Heart left ventricle (tissue), 13 donors: Measurements from ENCODE around the gene PROSER2.

Experiments used
- CTCF ChIP-seq, 12 donors: fragments of 200-600 bp; sonication (generic) in 4 of 12; IDR thresholded peaks; one replicate each; pipeline versions ENCODE4 v1.5.0 to v1.8.0; 2018 to 2022; ENCODE audit warnings: antibody characterized with exemption in 12 of 12, mild to moderate bottlenecking in 5 of 12
- POLR2A ChIP-seq, 2 donors: fragments of 450-650 bp; IDR thresholded peaks; one replicate each; pipeline ENCODE4 v1.6.1; 2017; ENCODE audit warnings: antibody characterized with exemption in 2 of 2, mild to moderate bottlenecking in 2 of 2, moderate library complexity in 2 of 2
- donor health status: ischemic (EF 13 %, LVEDD 7.1; RV severe dilation, severe dysfunction).
- donor health status: DM: no; HTN: yes; CAD: no.
- donor health status: DM: no; HTN: no; CAD: no.
- donor health status: ischemic (EF 25% LVEDD 6.9; RV normal size, moderate dysfunction).
- donor health status: ischemic (EF 25% LVEDD 5.7; RV mildly dilated, moderate dysfunction).
- donor health status: ischemic (EF 35%, LVEDD 5.7; RV mildly dilated, moderate dysfunction).
- donor health status: nonischemic (EF 11% LVEDD 7.7; RV severe dilation, severe dysfunction).
- donor health status: DM: yes; HTN: yes; CAD: no.
- donor health status: PGD.
- donor health status: ischemic (EF 29% LVEDD 5.4; RV normal size, mild dysfunction).
- donor health status: nonischemic (EF 23%, LVEDD 6.1; RV moderate dilation, normal function).

DNA sequence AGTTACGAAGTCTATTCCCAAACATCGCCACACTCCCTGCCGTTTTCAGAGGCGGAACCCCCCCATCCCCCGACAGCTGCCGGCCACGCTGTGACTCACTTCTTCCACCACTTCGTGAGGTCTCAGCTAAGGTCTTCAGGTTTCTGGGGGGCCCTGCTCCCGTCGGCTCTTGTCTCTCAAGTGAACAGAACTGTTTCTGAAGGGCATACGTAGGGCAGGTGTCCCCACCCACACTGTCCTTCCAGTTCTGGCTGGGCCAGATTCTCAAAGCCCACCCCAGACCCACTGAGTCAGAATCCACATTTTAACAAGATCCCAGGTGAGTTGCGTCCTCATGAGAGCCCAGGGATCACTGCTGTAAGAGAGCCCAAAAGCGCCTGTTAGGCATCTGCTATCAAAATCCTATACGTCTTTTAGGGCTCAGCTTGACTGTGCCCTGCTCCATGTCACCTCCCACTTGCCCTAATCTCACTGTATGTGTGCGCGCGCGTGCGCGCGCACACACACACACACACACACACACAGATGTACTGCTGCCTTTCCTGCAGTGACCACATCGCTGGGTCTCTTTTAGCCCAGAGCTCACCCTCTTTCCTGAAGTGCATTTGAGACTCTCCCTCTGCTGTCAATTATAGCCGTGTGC lies 78.8 kb downstream of the PROSER2 start:
- no peak for TF ChIP-seq CTCF (IDR thresholded peaks at IDR 0.05)
- no peak for TF ChIP-seq POLR2A (IDR thresholded peaks at IDR 0.05)
